GM23338 (cell line): ENCODE measurements around the gene ZNF225. TPM values are rescaled to one million over a fixed set of nuclear protein-coding genes. Genes with fewer than 3 reads are reported as not detected.
"Not testable (repeated sequence)": the region's sequence is repeated elsewhere in the genome, so short reads cannot be mapped to it uniquely, and the experiment has no call there.

Experiments used
- ATAC-seq: fragments of 200-7000 bp; cut with Tn5 transposase; 3 replicates; pipeline ENCODE4 v1.9.1; 2020
- DNase-seq: peaks from one replicate; pipeline ENCODE4 v3.0.0-alpha.2; 2015; ENCODE audit warnings: low spot score
- H2AFZ ChIP-seq: fragments of 200-600 bp; sonication (generic); 2 replicates; pipeline ENCODE4 v1.8.0; 2016; ENCODE audit warnings: antibody characterized with exemption, mild to moderate bottlenecking, moderate library complexity
- H3F3A ChIP-seq: fragments of 200-600 bp; sonication (generic); replicated peaks from 2 replicates; pipeline ENCODE4 v1.8.0; 2017; ENCODE audit warnings: antibody characterized with exemption, mixed run types, low read depth
- H3K27ac ChIP-seq: fragments of 200-600 bp; sonication (generic); 2 replicates; pipeline ENCODE4 v1.6.1; 2016; ENCODE audit warnings: low read depth
- H3K27me3 ChIP-seq: fragments of 200-600 bp; sonication (generic); 2 replicates; pipeline ENCODE4 v1.8.0; 2016; ENCODE audit warnings: mild to moderate bottlenecking, mixed run types, moderate library complexity; ENCODE audit not compliant: insufficient read depth
- H3K36me3 ChIP-seq: fragments of 200-600 bp; sonication (generic); 2 replicates; pipeline ENCODE4 v1.8.0; 2016; ENCODE audit warnings: mild to moderate bottlenecking; ENCODE audit not compliant: insufficient read depth
- H3K4me1 ChIP-seq: fragments of 200-600 bp; sonication (generic); 2 replicates; pipeline ENCODE4 v1.8.0; 2016; ENCODE audit warnings: mild to moderate bottlenecking, moderate library complexity; ENCODE audit not compliant: insufficient read depth
- H3K4me2 ChIP-seq: fragments of 200-600 bp; sonication (generic); 2 replicates; pipeline ENCODE4 v1.7.1; 2017; ENCODE audit warnings: mixed run types
- H3K4me3 ChIP-seq: fragments of 200-600 bp; sonication (generic); 2 replicates; pipeline ENCODE4 v1.6.1; 2016; ENCODE audit warnings: mixed run types
- H3K79me2 ChIP-seq: fragments of 200-600 bp; sonication (generic); replicated peaks from 2 replicates; pipeline ENCODE4 v1.8.0; 2017; ENCODE audit warnings: mild to moderate bottlenecking; ENCODE audit not compliant: insufficient read depth
- H3K9me2 ChIP-seq: fragments of 200-600 bp; sonication (generic); 2 replicates; pipeline ENCODE4 v1.8.0; 2017; ENCODE audit not compliant: insufficient read depth
- H4K20me1 ChIP-seq: fragments of 200-600 bp; sonication (generic); replicated peaks from 2 replicates; pipeline ENCODE4 v1.8.0; 2017; ENCODE audit warnings: mild to moderate bottlenecking; ENCODE audit not compliant: insufficient read depth
- H3K27ac Mint-ChIP-seq: 2 replicates; pipeline ENCODE4 v1.8.0; 2020; ENCODE audit warnings: inconsistent platforms, mild to moderate bottlenecking, moderate library complexity, mixed read lengths
- H3K27me3 Mint-ChIP-seq: 3 replicates; pipeline ENCODE4 v1.8.0; 2022; ENCODE audit warnings: low read depth, mild to moderate bottlenecking, moderate library complexity, mixed read lengths, inconsistent platforms; ENCODE audit not compliant: insufficient read depth, poor library complexity
- H3K36me3 Mint-ChIP-seq: 3 replicates; pipeline ENCODE4 v1.8.0; 2021; ENCODE audit warnings: low read depth, mild to moderate bottlenecking, inconsistent platforms, moderate library complexity, mixed read lengths
- H3K4me1 Mint-ChIP-seq: 3 replicates; pipeline ENCODE4 v1.8.0; 2020; ENCODE audit warnings: mild to moderate bottlenecking, inconsistent platforms, mixed read lengths
- H3K4me3 Mint-ChIP-seq: 3 replicates; pipeline ENCODE4 v1.8.0; 2021; ENCODE audit warnings: moderate library complexity, mild to moderate bottlenecking, inconsistent platforms, mixed read lengths
- H3K9me3 Mint-ChIP-seq: 3 replicates; pipeline ENCODE4 v1.8.0; 2020; ENCODE audit warnings: moderate library complexity, mild to moderate bottlenecking, inconsistent platforms, mixed read lengths
- ETS1 ChIP-seq: IDR thresholded peaks from 2 replicates; pipeline ENCODE4 v1.6.1; 2016; ENCODE audit warnings: antibody characterized with exemption
- POLR2AphosphoS5 ChIP-seq: IDR thresholded peaks from 2 replicates; pipeline ENCODE4 v1.6.1; 2016; ENCODE audit warnings: antibody characterized with exemption, low read depth
- REST ChIP-seq: IDR thresholded peaks from one replicate; pipeline ENCODE4 v1.6.1; 2018; ENCODE audit warnings: antibody characterized with exemption; ENCODE audit not compliant: unreplicated experiment
- polyA plus RNA-seq: library from polyadenylated mRNA; unstranded; fragments of >200 nt; fragmentation: Nextera tagmentation; extraction: Ambion mirVana; gene quantifications from 2 replicates; pipeline ENCODE4 v1.2.1, GENCODE V29; 2016
- total RNA-seq: library from RNA; depleted of rRNA; stranded (reverse); fragments of >200 nt; shearing (Covaris generic); gene quantifications from 2 replicates; pipeline ENCODE4 v1.2.3, GENCODE V29; 2014
- TF ChIP-seq, protein P1 (sequence below), 2 experiments: fragments of 200-600 bp in 1 of 2; sonication (generic) in 1 of 2; conservative IDR thresholded peaks; 2 replicates each; pipeline versions ENCODE4 v1.5.1 to v1.6.1; 2016 to 2017; ENCODE audit warnings: antibody characterized with exemption in 2 of 2, low read depth in 2 of 2, mild to moderate bottlenecking in 2 of 2, moderate library complexity in 1 of 2

Gene ZNF225
- total and polyA plus RNA-seq, 2 experiments from 2014 or later: 1.8 to 4.8 TPM

DNA sequence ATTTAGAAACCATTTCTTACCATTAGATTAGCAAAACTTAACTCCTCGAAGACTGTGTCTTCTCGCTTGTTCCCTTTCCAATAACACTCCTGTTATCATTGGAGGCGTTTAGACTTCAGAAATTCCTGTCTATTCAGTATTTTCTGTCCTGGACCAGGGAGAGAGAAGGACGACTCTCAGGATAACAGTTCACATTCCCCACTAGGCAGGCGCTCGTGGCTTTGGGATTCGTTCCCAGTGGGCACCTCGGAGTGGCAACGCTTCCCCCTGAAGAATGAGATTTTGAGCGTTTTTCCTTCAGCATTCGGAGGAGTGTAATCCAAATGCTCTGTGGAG, 429 bp upstream of the ZNF225 start (continued):
- no peak for TF ChIP-seq ETS1
- no peak; the same call in 1 of the 2 replicates for TF ChIP-seq POLR2AphosphoS5

GRCh38 chr19:44113784-44114390, 688 bp downstream of the ZNF225 start:
- H3K4me3 Mint-ChIP-seq: peak overlapping the region; percentile 97
- Histone ChIP-seq H3K27me3 (no peaks in the 10 kb centered on the region), H3K4me3 (peak overlapping the region; percentile 67), H2AFZ (peak overlapping the region; percentile 82), H3K9me2 (no peaks in the 10 kb centered on the region), H3K4me2 (peak overlapping the region; percentile 82), H3K27ac (no peak overlapping the region), H4K20me1 (no peaks in the 10 kb centered on the region), H3F3A (no peaks in the 10 kb centered on the region), H3K4me1 (no peaks in the 10 kb centered on the region), H3K79me2 (peaks cover 31% of the 10 kb centered on the region), H3K36me3 (no peaks in the 10 kb centered on the region; the same call in 1 of the 2 replicates)
- H3K9me3 Mint-ChIP-seq: peaks cover 31% of the 10 kb centered on the region
- H3K27me3 Mint-ChIP-seq: peaks cover 3% of the 10 kb centered on the region
- ATAC-seq: no peak
- no peak overlapping the region for H3K27ac Mint-ChIP-seq
- peaks cover 47% of the 10 kb centered on the region for H3K36me3 Mint-ChIP-seq
- TF ChIP-seq REST: no peak
- TF ChIP-seq, protein P1, sequence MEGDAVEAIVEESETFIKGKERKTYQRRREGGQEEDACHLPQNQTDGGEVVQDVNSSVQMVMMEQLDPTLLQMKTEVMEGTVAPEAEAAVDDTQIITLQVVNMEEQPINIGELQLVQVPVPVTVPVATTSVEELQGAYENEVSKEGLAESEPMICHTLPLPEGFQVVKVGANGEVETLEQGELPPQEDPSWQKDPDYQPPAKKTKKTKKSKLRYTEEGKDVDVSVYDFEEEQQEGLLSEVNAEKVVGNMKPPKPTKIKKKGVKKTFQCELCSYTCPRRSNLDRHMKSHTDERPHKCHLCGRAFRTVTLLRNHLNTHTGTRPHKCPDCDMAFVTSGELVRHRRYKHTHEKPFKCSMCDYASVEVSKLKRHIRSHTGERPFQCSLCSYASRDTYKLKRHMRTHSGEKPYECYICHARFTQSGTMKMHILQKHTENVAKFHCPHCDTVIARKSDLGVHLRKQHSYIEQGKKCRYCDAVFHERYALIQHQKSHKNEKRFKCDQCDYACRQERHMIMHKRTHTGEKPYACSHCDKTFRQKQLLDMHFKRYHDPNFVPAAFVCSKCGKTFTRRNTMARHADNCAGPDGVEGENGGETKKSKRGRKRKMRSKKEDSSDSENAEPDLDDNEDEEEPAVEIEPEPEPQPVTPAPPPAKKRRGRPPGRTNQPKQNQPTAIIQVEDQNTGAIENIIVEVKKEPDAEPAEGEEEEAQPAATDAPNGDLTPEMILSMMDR (conservative IDR thresholded peaks at IDR 0.05; ENCODE audit: low read depth in 2 of 2): no peak
- H3K4me1 Mint-ChIP-seq: no peaks in the 10 kb centered on the region
- DNase-seq: peak; percentile 21

DNA sequence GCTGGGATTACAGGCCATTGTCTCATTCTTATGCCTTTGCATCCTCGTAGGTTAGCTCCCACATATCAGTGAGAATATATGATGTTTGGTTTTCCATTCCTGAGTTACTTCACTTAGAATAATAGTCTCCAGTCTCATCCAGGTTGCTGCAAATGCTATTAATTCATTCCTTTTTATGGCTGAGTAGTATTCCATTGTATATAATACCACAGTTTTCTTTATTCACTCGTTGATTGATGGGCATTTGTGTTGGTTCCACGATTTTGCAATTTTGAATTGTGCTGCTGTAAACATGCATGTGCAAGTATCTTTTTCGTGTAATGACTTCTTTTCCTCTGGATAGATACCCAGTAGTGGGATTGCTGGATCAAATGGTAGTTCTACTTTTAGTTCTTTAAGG, 8.0 kb downstream of the ZNF225 start:
- H3K36me3 ChIP-seq: not testable (repeated sequence)
- H3K36me3 Mint-ChIP-seq: peaks cover 73% of the 10 kb centered on the region

More for the DNA sequence above, 8.0 kb downstream of the ZNF225 start:
- not testable (repeated sequence) for H3F3A ChIP-seq, H3K27ac Mint-ChIP-seq, H3K27ac ChIP-seq, ATAC-seq, H3K27me3 Mint-ChIP-seq, H3K9me3 Mint-ChIP-seq, H4K20me1 ChIP-seq, DNase-seq, H3K4me3 Mint-ChIP-seq, H3K79me2 ChIP-seq, H3K27me3 ChIP-seq, H3K9me2 ChIP-seq, H2AFZ ChIP-seq, H3K4me1 ChIP-seq, H3K4me1 Mint-ChIP-seq, H3K4me2 ChIP-seq, H3K4me3 ChIP-seq
